BJ (cell line): ENCODE measurements around the gene DLX4. TPM values are rescaled to one million over a fixed set of nuclear protein-coding genes. Genes with fewer than 3 reads are reported as not detected.

Experiments used
- CTCF ChIA-PET: fragments of 350-600 bp; formaldehyde crosslinking; extraction: SDS; loops from one replicate; lab custom pipeline; 2021; ENCODE audit warnings: antibody characterized with exemption, inconsistent platforms; lab: Yijun Ruan, JAX
- POLR2A ChIA-PET: fragments of 300-600 bp; sonication (Branson Sonifier 250); formaldehyde crosslinking; extraction: SDS; loops from one replicate; lab custom pipeline; 2021; ENCODE audit warnings: antibody characterized with exemption; lab: Charles Lee
- DNase-seq: peaks from one replicate; pipeline ENCODE4 v3.0.0-alpha.2; 2011; ENCODE audit warnings: low read depth
- H3K27me3 ChIP-seq: 2 replicates; pipeline ENCODE4 v1.6.0; 2011; ENCODE audit warnings: low read length; ENCODE audit not compliant: control insufficient read depth, insufficient read depth
- H3K36me3 ChIP-seq: 2 replicates; pipeline ENCODE4 v1.5.1; 2011; ENCODE audit warnings: low read length; ENCODE audit not compliant: control insufficient read depth, insufficient read depth
- H3K4me3 ChIP-seq: 2 replicates; pipeline ENCODE4 v1.5.1; 2011; ENCODE audit warnings: low read depth, mild to moderate bottlenecking, control low read depth, low read length
- CTCF ChIP-seq: IDR thresholded peaks from 2 replicates; pipeline ENCODE4 v1.5.1; 2011; ENCODE audit warnings: low read depth, mild to moderate bottlenecking, control low read depth, inconsistent platforms, low read length, moderate library complexity; ENCODE audit not compliant: insufficient read depth
- polyA plus RNA-seq: library from polyadenylated mRNA; depleted of rRNA; stranded (reverse); fragments of >200 nt; gene quantifications from 2 replicates; pipeline ENCODE4 v1.2.3, GENCODE V29; 2011

DLX4 gene
- polyA plus RNA-seq, 1 experiment: 0.29 TPM

- Histone ChIP-seq H3K27me3 (peaks cover 18% of the 10 kb centered on the region), H3K4me3 (no peak overlapping the region), H3K36me3 (no peaks in the 10 kb centered on the region)
- ChIA-PET CTCF (interaction anchor here (2.6 kb wide), 1 partner anchor 72 kb away, joined by 8 read pairs; no protein-coding TSS in a partner anchor), POLR2A (no interaction called here)
- DNase-seq: no peak
- TF ChIP-seq CTCF: no peak
Observed at GRCh38 chr17:49924589-49924988, 44.4 kb upstream of the DLX4 start.

- TF ChIP-seq CTCF: no peak
- no peak for DNase-seq
- Histone ChIP-seq H3K36me3 (no peaks in the 10 kb centered on the region), H3K4me3 (no peak overlapping the region), H3K27me3 (peaks cover 18% of the 10 kb centered on the region)
- POLR2A ChIA-PET: no interaction called here
- CTCF ChIA-PET: interaction anchor here (0.7 to 2.8 kb wide), 4 partner anchors 27 to 70 kb away, joined by 3 to 15 read pairs (median 4); no protein-coding TSS in a partner anchor
Observed at GRCh38 chr17:49925921-49926320, 43.1 kb upstream of the DLX4 start.

- ChIA-PET CTCF (interaction anchor here (2.0 to 2.8 kb wide), 2 partner anchors 26 to 69 kb away, joined by 5 to 15 read pairs; no protein-coding TSS in a partner anchor), POLR2A (no interaction called here)
- H3K4me3 ChIP-seq: no peak overlapping the region
- DNase-seq: no peak
- peaks cover 15% of the 10 kb centered on the region for H3K27me3 ChIP-seq
- H3K36me3 ChIP-seq: no peaks in the 10 kb centered on the region
- TF ChIP-seq CTCF: no peak
Observed at GRCh38 chr17:49926886-49927285, 42.1 kb upstream of the DLX4 start.

- DNase-seq: no peak
- no peak for TF ChIP-seq CTCF
- H3K36me3 ChIP-seq: no peaks in the 10 kb centered on the region
- H3K27me3 ChIP-seq: peaks cover 16% of the 10 kb centered on the region
- H3K4me3 ChIP-seq: no peak overlapping the region
- CTCF ChIA-PET: interaction anchor here (0.6 to 2.8 kb wide), 3 partner anchors 24 to 307 kb away, joined by 3 to 15 read pairs (median 4); no protein-coding TSS in a partner anchor
- POLR2A ChIA-PET: no interaction called here
Observed at GRCh38 chr17:49928126-49928800, 40.7 kb upstream of the DLX4 start.

- TF ChIP-seq CTCF: no peak
- no peak for DNase-seq
- POLR2A ChIA-PET: no interaction called here
- Histone ChIP-seq H3K4me3 (no peak overlapping the region), H3K36me3 (no peaks in the 10 kb centered on the region), H3K27me3 (peaks cover 15% of the 10 kb centered on the region)
- CTCF ChIA-PET: no interaction called here
Observed at GRCh38 chr17:49928837-49929475, 40.0 kb upstream of the DLX4 start.
